ENCODE measurements around the gene TIMP1.
A peak's percentile ranks its signal among the peaks of the same experiment; 100 is the strongest.

The TIMP1 gene

DNA sequence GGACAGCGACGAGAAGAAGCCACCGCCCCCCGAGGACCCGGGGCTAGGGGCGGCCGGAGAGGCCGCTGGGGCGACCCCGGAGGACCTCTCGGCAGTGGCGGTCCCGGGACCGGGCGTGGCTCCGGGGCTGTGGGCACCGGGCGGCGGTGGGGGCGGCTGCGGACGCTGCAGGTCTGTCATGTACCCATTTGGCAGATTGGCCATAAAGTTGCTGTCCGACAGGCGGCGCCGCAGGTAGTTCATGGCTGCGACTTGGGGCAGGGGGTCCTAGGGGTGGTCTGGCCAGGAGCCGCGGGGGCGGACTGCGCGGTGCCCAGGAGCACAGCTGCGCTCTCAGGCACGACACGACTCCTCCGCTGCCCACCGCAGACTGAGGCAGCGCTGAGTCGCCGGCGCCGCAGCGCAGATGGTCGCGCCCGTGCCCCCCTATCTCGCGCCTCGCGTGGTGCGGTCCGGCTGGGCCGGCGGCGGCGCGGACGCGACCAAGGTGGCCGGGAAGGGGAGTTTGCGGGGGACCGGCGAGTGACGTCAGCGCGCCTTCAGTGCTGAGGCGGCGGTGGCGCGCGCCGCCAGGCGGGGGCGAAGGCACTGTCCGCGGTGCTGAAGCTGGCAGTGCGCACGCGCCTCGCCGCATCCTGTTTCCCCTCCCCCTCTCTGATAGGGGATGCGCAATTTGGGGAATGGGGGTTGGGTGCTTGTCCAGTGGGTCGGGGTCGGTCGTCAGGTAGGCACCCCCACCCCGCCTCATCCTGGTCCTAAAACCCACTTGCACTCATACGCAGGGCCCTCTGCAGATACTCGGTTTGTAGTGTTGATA lies 37.5 kb downstream of the TIMP1 start, which contains the start of gene SYN1:
Gene SYN1, minus strand, starts transcription at position 372 of the 817 bp plus-strand sequence. Its CDS starts 129 bp downstream, at position 243.
- Histone ChIP-seq H3K9ac (ENCODE audit: low read length) (peak within 1 kb of the TSS; percentile 26; the same call in 1 of the 2 replicates), H3K4me1 (ENCODE audit: low read length) (no peaks in the 10 kb centered on the region), H4K20me1 (ENCODE audit: insufficient read depth, low read length) (peaks cover 3% of the 10 kb centered on the region; the same call in 1 of the 2 replicates), H3K27ac (ENCODE audit: low read length) (no peak within 1 kb of the TSS), H3K79me2 (ENCODE audit: low read length) (no peaks in the 10 kb centered on the region), H3K27me3 (ENCODE audit: low read depth, low read length) (no peaks in the 10 kb centered on the region), H3K9me3 (ENCODE audit: insufficient read depth, low read length) (no peaks in the 10 kb centered on the region), H3K4me3 (ENCODE audit: low read length) (peak within 1 kb of the TSS; percentile 80), H2AFZ (ENCODE audit: low read depth, low read length) (peak within 1 kb of the TSS; percentile 63; the same call in 1 of the 2 replicates), H3K4me2 (ENCODE audit: low read length) (peak within 1 kb of the TSS; percentile 76), H3K36me3 (replicated peaks; ENCODE audit: low read depth, low read length) (no peaks in the 10 kb centered on the region)
- no peak for TF ChIP-seq EZH2phosphoT487 (IDR thresholded peaks at IDR 0.05; ENCODE audit: low read depth)
- TF ChIP-seq CTCF (IDR thresholded peaks at IDR 0.05; ENCODE audit: low read depth, low read length) = peak; percentile 31

DNA sequence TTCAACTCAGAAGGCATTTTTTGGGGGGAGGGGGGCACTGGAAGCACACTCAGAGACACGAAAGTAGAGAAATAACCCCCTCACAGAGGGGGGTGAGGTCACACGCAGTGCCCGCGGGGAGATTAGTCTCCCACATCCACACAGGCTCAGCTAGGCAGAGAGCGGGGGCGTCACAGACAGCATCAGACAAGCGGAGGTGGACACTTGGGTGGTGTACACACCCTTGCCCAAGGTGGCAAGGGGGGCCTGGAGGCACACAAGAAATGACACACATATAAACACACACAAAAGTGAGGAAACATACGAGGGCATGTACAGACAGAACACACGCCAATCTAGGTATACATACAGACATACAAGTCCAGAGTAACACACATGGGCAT lies 38.1 kb downstream of the TIMP1 start:
- H3K9ac ChIP-seq (ENCODE audit: low read length) = no peak overlapping the region

DNA sequence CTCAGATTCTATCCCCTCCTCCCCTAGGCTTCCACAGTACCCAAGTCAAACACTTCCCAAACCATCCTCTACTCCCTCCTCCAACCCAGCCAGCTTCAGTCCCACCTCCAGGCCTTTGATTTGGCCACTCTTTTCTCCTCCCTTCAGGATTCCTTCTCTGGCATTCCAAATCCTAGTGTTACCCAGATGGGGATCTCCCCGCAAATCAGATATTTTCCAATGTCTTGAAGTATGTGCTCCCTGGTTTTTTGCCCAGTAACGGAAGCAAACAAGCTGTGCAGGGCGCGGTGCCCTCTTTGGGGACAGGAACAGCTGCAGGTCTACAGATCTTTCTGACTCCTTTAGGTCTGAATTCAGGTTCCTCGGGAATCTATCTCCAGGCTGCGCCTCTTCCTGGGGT lies 39.6 kb downstream of the TIMP1 start:
- no peak overlapping the region for H3K27ac ChIP-seq (ENCODE audit: low read length)
- no peak overlapping the region for H2AFZ ChIP-seq (ENCODE audit: low read depth, low read length)
- H4K20me1 ChIP-seq (ENCODE audit: insufficient read depth, low read length) = peaks cover 3% of the 10 kb centered on the region; the same call in 1 of the 2 replicates
- TF ChIP-seq CTCF (IDR thresholded peaks at IDR 0.05; ENCODE audit: low read depth, low read length) (no peak), EZH2phosphoT487 (IDR thresholded peaks at IDR 0.05; ENCODE audit: low read depth) (no peak)
- no peak overlapping the region for H3K4me2 ChIP-seq (ENCODE audit: low read length)
- no peaks in the 10 kb centered on the region for H3K4me1 ChIP-seq (ENCODE audit: low read length)
- H3K4me3 ChIP-seq (ENCODE audit: low read length) = no peak overlapping the region
- H3K36me3 ChIP-seq (replicated peaks; ENCODE audit: low read depth, low read length) = no peaks in the 10 kb centered on the region
- H3K27me3 ChIP-seq (ENCODE audit: low read depth, low read length) = no peaks in the 10 kb centered on the region
- H3K9ac ChIP-seq (ENCODE audit: low read length) = no peak overlapping the region
- H3K79me2 ChIP-seq (ENCODE audit: low read length) = no peaks in the 10 kb centered on the region
- H3K9me3 ChIP-seq (ENCODE audit: insufficient read depth, low read length) = no peaks in the 10 kb centered on the region

More for the DNA sequence above, 38.1 kb downstream of the TIMP1 start:
- H3K27me3 ChIP-seq (ENCODE audit: low read depth, low read length) = no peaks in the 10 kb centered on the region
- peaks cover 3% of the 10 kb centered on the region; the same call in 1 of the 2 replicates for H4K20me1 ChIP-seq (ENCODE audit: insufficient read depth, low read length)
- H2AFZ ChIP-seq (ENCODE audit: low read depth, low read length) = no peak overlapping the region
- TF ChIP-seq CTCF (IDR thresholded peaks at IDR 0.05; ENCODE audit: low read depth, low read length) (no peak), EZH2phosphoT487 (IDR thresholded peaks at IDR 0.05; ENCODE audit: low read depth) (no peak)
- H3K4me2 ChIP-seq (ENCODE audit: low read length) = peak overlapping the region; percentile 46
- H3K36me3 ChIP-seq (replicated peaks; ENCODE audit: low read depth, low read length) = no peaks in the 10 kb centered on the region
- no peak overlapping the region for H3K27ac ChIP-seq (ENCODE audit: low read length)
- no peaks in the 10 kb centered on the region for H3K4me1 ChIP-seq (ENCODE audit: low read length)
- H3K4me3 ChIP-seq (ENCODE audit: low read length) = peak overlapping the region; percentile 80
- no peaks in the 10 kb centered on the region for H3K9me3 ChIP-seq (ENCODE audit: insufficient read depth, low read length)
- H3K79me2 ChIP-seq (ENCODE audit: low read length) = no peaks in the 10 kb centered on the region

DNA sequence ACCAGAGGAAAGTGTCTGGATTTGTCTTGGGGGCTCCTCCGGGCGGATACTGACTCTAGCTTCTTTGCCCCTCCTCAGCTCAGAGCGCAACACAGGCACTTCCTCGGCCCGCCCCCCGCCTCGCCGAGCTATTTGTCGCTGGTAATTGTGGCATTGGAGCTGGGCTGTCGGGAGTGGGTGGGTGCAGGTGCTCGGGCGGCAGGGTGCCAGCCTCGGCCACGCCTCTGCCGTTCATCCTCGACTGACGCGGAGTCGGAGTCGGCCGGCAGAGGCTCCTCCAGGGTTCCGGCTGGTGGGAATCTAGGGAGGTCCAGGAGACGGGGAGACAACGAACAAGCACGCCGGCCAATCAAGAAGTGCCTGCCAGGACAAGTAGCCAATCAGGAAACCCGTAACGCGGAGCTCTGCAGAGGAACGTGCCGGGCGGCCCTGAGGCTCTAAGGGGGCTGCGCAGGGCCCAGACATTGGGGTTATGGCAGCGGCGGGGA lies 41.3 kb downstream of the TIMP1 start:
- Histone ChIP-seq H4K20me1 (ENCODE audit: insufficient read depth, low read length) (peaks cover 3% of the 10 kb centered on the region; the same call in 1 of the 2 replicates), H3K27me3 (ENCODE audit: low read depth, low read length) (no peaks in the 10 kb centered on the region), H2AFZ (ENCODE audit: low read depth, low read length) (no peak overlapping the region), H3K27ac (ENCODE audit: low read length) (no peak overlapping the region), H3K79me2 (ENCODE audit: low read length) (no peaks in the 10 kb centered on the region), H3K4me3 (ENCODE audit: low read length) (no peak overlapping the region), H3K36me3 (replicated peaks; ENCODE audit: low read depth, low read length) (no peaks in the 10 kb centered on the region), H3K4me2 (ENCODE audit: low read length) (no peak overlapping the region), H3K9ac (ENCODE audit: low read length) (no peak overlapping the region), H3K4me1 (ENCODE audit: low read length) (no peaks in the 10 kb centered on the region), H3K9me3 (ENCODE audit: insufficient read depth, low read length) (no peaks in the 10 kb centered on the region)
- no peak for TF ChIP-seq CTCF (IDR thresholded peaks at IDR 0.05; ENCODE audit: low read depth, low read length)
- no peak for TF ChIP-seq EZH2phosphoT487 (IDR thresholded peaks at IDR 0.05; ENCODE audit: low read depth)
